ENCODE measurements around the gene MAP4. TPM values are rescaled to one million over a fixed set of nuclear protein-coding genes. Genes with fewer than 3 reads are reported as not detected.

MAP4 gene
- polyA plus RNA-seq, 1 donor from 2014 or later, result 186 TPM

DNA sequence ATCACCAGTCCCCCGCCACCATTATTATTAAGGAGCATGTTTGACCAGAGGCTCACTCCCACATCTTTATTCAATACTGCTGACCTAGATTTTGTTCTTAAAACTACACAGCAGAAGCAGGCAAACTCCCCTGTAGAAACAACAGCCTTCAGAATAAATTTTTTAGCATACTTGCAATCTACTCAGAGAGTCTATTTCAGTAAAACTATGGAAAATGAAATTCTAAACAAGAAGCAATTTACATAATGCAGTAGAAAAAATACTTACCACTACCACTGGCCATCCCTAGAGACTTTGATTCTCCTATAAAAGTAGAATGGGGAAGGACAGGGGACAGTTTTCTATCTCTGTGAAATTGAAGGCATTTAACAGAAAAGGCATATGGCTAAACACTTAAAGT, 76.0 kb downstream of the MAP4 start:
- no peak overlapping the region for H2AFZ ChIP-seq (ENCODE audit: low read depth, low read length)
- no peaks in the 10 kb centered on the region for H4K20me1 ChIP-seq (ENCODE audit: insufficient read depth)
- H3K36me3 ChIP-seq (ENCODE audit: insufficient read depth, low read length), result no peaks in the 10 kb centered on the region
- H3K4me2 ChIP-seq (ENCODE audit: low read length), result no peak overlapping the region
- H3K9ac ChIP-seq (ENCODE audit: low read length), result no peak overlapping the region
- H3K27ac ChIP-seq (ENCODE audit: low read length), result no peak overlapping the region
- no peaks in the 10 kb centered on the region for H3K27me3 ChIP-seq (ENCODE audit: insufficient read depth, low read depth, low read length)
- no peaks in the 10 kb centered on the region for H3K9me3 ChIP-seq (ENCODE audit: low read length)
- no peaks in the 10 kb centered on the region for H3K9me2 ChIP-seq (ENCODE audit: insufficient read depth, low read length)
- H3K4me3 ChIP-seq (ENCODE audit: low read length), result no peak overlapping the region
- no peaks in the 10 kb centered on the region for H3F3A ChIP-seq (ENCODE audit: insufficient read depth, low read length, poor library complexity, severe bottlenecking)
- no peaks in the 10 kb centered on the region for H3K79me2 ChIP-seq (replicated peaks; ENCODE audit: insufficient read depth, low read length)
- TF ChIP-seq EP300 (conservative IDR thresholded peaks at IDR 0.05; ENCODE audit: poor library complexity, severe bottlenecking) (no peak), CTCF (IDR thresholded peaks at IDR 0.05; ENCODE audit: poor library complexity, severe bottlenecking) (no peak), RAD21 (conservative IDR thresholded peaks at IDR 0.05) (no peak), SMC3 (conservative IDR thresholded peaks at IDR 0.05; ENCODE audit: poor library complexity) (no peak), TAF1 (IDR thresholded peaks at IDR 0.05; ENCODE audit: low read depth) (no peak), POLR2AphosphoS5 (IDR thresholded peaks at IDR 0.05) (no peak), EZH2 (IDR thresholded peaks at IDR 0.05; ENCODE audit: borderline replicate concordance, insufficient read depth, low read length, poor library complexity, severe bottlenecking) (no peak), MXI1 (conservative IDR thresholded peaks at IDR 0.05; ENCODE audit: poor library complexity, severe bottlenecking) (no peak)
- TF ChIP-seq, protein P1, sequence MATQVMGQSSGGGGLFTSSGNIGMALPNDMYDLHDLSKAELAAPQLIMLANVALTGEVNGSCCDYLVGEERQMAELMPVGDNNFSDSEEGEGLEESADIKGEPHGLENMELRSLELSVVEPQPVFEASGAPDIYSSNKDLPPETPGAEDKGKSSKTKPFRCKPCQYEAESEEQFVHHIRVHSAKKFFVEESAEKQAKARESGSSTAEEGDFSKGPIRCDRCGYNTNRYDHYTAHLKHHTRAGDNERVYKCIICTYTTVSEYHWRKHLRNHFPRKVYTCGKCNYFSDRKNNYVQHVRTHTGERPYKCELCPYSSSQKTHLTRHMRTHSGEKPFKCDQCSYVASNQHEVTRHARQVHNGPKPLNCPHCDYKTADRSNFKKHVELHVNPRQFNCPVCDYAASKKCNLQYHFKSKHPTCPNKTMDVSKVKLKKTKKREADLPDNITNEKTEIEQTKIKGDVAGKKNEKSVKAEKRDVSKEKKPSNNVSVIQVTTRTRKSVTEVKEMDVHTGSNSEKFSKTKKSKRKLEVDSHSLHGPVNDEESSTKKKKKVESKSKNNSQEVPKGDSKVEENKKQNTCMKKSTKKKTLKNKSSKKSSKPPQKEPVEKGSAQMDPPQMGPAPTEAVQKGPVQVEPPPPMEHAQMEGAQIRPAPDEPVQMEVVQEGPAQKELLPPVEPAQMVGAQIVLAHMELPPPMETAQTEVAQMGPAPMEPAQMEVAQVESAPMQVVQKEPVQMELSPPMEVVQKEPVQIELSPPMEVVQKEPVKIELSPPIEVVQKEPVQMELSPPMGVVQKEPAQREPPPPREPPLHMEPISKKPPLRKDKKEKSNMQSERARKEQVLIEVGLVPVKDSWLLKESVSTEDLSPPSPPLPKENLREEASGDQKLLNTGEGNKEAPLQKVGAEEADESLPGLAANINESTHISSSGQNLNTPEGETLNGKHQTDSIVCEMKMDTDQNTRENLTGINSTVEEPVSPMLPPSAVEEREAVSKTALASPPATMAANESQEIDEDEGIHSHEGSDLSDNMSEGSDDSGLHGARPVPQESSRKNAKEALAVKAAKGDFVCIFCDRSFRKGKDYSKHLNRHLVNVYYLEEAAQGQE (IDR thresholded peaks at IDR 0.05; ENCODE audit: borderline replicate concordance), result no peak

- Histone ChIP-seq H3K4me3 (ENCODE audit: low read length) (no peak overlapping the region), H3K9me3 (ENCODE audit: low read length) (no peaks in the 10 kb centered on the region), H3F3A (ENCODE audit: insufficient read depth, low read length, poor library complexity, severe bottlenecking) (no peaks in the 10 kb centered on the region), H3K27ac (ENCODE audit: low read length) (no peak overlapping the region), H2AFZ (ENCODE audit: low read depth, low read length) (no peak overlapping the region), H3K9ac (ENCODE audit: low read length) (no peak overlapping the region), H3K79me2 (replicated peaks; ENCODE audit: insufficient read depth, low read length) (no peaks in the 10 kb centered on the region), H4K20me1 (ENCODE audit: insufficient read depth) (no peaks in the 10 kb centered on the region), H3K9me2 (ENCODE audit: insufficient read depth, low read length) (no peaks in the 10 kb centered on the region), H3K27me3 (ENCODE audit: insufficient read depth, low read depth, low read length) (no peaks in the 10 kb centered on the region), H3K4me2 (ENCODE audit: low read length) (no peak overlapping the region), H3K36me3 (ENCODE audit: insufficient read depth, low read length) (no peaks in the 10 kb centered on the region)
- no peak for TF ChIP-seq TAF1 (IDR thresholded peaks at IDR 0.05; ENCODE audit: low read depth)
- TF ChIP-seq, protein P1 (IDR thresholded peaks at IDR 0.05; ENCODE audit: borderline replicate concordance), result no peak
Observed at GRCh38 chr3:47932421-47932820, 83.8 kb downstream of the MAP4 start.
